NCI-H2227 (cell line): Measurements from ENCODE around the gene NKAIN2.

Source experiments
- DNase-seq: peaks from one replicate; lab custom pipeline; 2025; ENCODE audit not compliant: unreplicated experiment; lab: John Stamatoyannopoulos, UW

The NKAIN2 gene

GRCh38 chr6:123803504-123804013 lies at the start of gene NKAIN2:
Gene NKAIN2, plus strand, starts transcription at chr6:123803865.
- DNase-seq, result no peak

GRCh38 chr6:123759472-123759871 lies 44.2 kb upstream of the NKAIN2 start:
- no peak for DNase-seq

GRCh38 chr6:123763904-123764303 lies 39.8 kb upstream of the NKAIN2 start:
- DNase-seq, result no peak

GRCh38 chr6:123764722-123765121 lies 38.9 kb upstream of the NKAIN2 start:
- DNase-seq, result no peak

GRCh38 chr6:123768921-123769320 lies 34.7 kb upstream of the NKAIN2 start:
- DNase-seq, result no peak

- DNase-seq, result no peak
These were observed 34.2 kb upstream of the NKAIN2 start for GRCh38 chr6:123769431-123769830.

- DNase-seq, result no peak
These were observed 33.3 kb upstream of the NKAIN2 start for GRCh38 chr6:123770247-123770949.

GRCh38 chr6:123771126-123771525 lies 32.5 kb upstream of the NKAIN2 start:
- DNase-seq, result no peak

GRCh38 chr6:123777563-123777962 lies 26.1 kb upstream of the NKAIN2 start:
- DNase-seq, result peak; percentile 4

- no peak for DNase-seq
These were observed 23.6 kb upstream of the NKAIN2 start for GRCh38 chr6:123780021-123780420.

- no peak for DNase-seq
These were observed 19.3 kb upstream of the NKAIN2 start for GRCh38 chr6:123784330-123784729.

GRCh38 chr6:123785039-123785438 lies 18.6 kb upstream of the NKAIN2 start:
- no peak for DNase-seq

GRCh38 chr6:123788319-123788718 lies 15.3 kb upstream of the NKAIN2 start:
- no peak for DNase-seq

GRCh38 chr6:123794190-123794589 lies 9.5 kb upstream of the NKAIN2 start:
- DNase-seq, result no peak

GRCh38 chr6:123794799-123795198 lies 8.9 kb upstream of the NKAIN2 start:
- DNase-seq, result no peak

GRCh38 chr6:123801067-123801466 lies 2.6 kb upstream of the NKAIN2 start:
- DNase-seq, result no peak

- no peak for DNase-seq
These were observed 1.3 kb upstream of the NKAIN2 start for GRCh38 chr6:123802351-123802696.

- peak; percentile 82 for DNase-seq
These were observed 765 bp upstream of the NKAIN2 start for GRCh38 chr6:123802697-123803503.

GRCh38 chr6:123804014-123804786 lies 535 bp downstream of the NKAIN2 start:
- peak; percentile 78 for DNase-seq

GRCh38 chr6:123804787-123805540 lies 1.3 kb downstream of the NKAIN2 start:
- no peak for DNase-seq

GRCh38 chr6:123805921-123806320 lies 2.3 kb downstream of the NKAIN2 start:
- DNase-seq, result no peak
